Adipose tissue (tissue), 3 donors: ENCODE data around the gene RNASEH2C. TPM values are rescaled to one million over a fixed set of nuclear protein-coding genes. Genes with fewer than 3 reads are reported as not detected.
"Not testable (repeated sequence)": the region's sequence is repeated elsewhere in the genome, so short reads cannot be mapped to it uniquely, and the experiment has no call there.

Source experiments
- H3K27ac ChIP-seq: one replicate; pipeline ENCODE4 v1.5.1; 2013; ENCODE audit warnings: low read depth, low read length
- WGBS, 3 donors: extraction: QIAGEN DNeasy Blood & Tissue Kit; methylation state at CpG; one replicate each; pipeline ENCODE4 v1.1.7; 2013; 5-methylcytosine and 5-hydroxymethylcytosine counted together
- polyA plus RNA-seq, 3 donors: library from polyadenylated mRNA; stranded (reverse); fragments of 200-250 nt; gene quantifications; one replicate each; pipeline ENCODE4 v1.2.3, GENCODE V29; 2013
- donor health status: healthy with polysubstance abuse.
- donor health status: Bipolar disorder and iron deficiency.
- donor health status: healthy.

Gene RNASEH2C
- polyA plus RNA-seq, 3 donors: 41.9 to 103 (median 88.3) TPM

DNA sequence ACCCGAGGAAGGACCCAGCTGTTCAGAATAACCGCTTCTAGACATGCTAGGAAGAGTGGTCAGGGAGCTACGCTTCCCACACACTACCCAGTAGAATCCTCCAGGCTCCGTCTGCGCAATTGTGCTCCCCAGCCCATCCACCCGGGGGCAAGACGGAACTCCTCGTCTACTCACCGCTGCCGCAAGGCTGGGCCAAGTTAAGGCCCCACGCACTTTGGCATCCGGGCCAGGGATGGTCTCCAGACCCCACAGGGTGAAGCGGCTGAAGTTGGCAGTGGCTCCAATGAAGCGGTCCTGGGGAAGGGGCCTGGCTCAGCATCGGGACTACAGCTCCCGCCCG is 757 bp downstream of the RNASEH2C start:
- WGBS, 3 donors: 3 to 5% (median 3%) methylated on average over 17 of the region's 17 CpGs
- H3K27ac ChIP-seq: no peak overlapping the region

DNA sequence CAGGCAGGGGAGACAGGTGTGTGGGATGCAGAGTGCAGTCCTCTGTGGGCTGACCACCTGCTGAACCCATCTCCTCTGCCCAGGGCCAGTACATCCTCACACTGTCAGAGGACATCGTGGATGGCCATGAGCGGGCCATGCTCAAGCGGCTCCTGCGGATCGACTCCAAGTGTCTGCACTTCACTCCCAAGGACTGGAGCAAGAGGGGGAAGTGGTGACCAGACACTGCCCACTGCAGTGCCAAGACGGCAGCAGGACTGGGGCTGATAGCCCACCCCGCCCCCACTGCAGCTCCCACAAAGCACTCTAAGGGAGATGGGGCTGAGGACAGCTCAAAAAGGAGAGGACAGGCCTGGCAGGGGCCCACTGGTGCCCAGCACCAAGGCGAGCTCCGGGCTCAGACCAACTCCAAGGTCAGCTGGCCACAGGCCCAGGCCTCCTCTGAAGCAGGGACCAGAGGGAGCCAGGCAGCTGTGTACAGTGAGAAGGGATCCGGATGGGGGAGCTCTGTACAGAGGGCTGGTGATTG is 1.6 kb downstream of the RNASEH2C start:
- 49 to 74% (median 74%) methylated on average over 10 of the region's 10 CpGs for WGBS, 3 donors
- no peak overlapping the region for H3K27ac ChIP-seq

GRCh38 chr11:65718531-65718930 is 2.1 kb downstream of the RNASEH2C start:
- whole genome bisulfite sequencing, 3 donors: 92 to 97% (median 94%) methylated on average over 4 of the region's 4 CpGs
- no peak overlapping the region for H3K27ac ChIP-seq

- H3K27ac ChIP-seq: no peak overlapping the region
- WGBS, 3 donors: 61 to 79% (median 76%) methylated on average over 6 of the region's 6 CpGs
Measured at GRCh38 chr11:65717906-65718305, 2.7 kb downstream of the RNASEH2C start.

- 84 to 89% (median 86%) methylated on average over 14 of the region's 14 CpGs for WGBS, 3 donors
- no peak overlapping the region for H3K27ac ChIP-seq
Measured at GRCh38 chr11:65716774-65717405, 3.7 kb downstream of the RNASEH2C start.

DNA sequence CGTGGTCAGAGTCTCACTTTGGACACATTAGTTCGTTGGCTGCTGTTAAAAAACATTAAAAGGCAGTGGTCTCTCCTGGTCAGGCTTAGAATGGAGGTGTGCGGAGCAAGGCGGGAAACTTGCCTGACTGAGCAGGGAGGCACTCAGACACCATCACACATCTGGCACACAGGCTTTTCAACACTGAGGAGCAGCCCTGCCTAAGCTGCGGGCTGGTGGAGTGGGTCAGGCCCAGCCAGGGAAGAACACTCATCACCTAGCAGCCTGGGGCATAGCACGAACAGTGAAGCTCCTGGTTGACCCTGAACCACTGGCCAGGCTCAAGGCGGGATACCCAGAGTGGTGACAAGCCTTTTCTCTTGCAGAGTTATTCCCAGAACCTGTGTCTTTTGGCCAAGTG is 4.3 kb downstream of the RNASEH2C start:
- WGBS, 3 donors: 83 to 93% (median 86%) methylated on average over 7 of the region's 7 CpGs
- H3K27ac ChIP-seq: no peak overlapping the region

DNA sequence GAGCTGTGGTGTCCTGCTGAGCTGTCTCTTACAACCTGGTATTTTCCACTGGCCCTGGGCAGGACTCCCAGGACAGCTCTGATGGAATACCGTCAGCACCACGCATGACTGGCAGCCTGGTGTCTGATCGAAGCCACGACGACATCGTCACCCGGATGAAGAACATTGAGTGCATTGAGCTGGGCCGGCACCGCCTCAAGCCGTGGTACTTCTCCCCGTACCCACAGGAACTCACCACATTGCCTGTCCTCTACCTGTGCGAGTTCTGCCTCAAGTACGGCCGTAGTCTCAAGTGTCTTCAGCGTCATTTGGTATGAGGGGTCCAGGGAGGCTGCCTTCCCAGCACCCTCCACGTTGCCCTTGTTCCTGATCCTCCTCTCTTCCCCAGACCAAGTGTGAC is 6.2 kb downstream of the RNASEH2C start:
- 93 to 94% (median 93%) methylated on average over 16 of the region's 16 CpGs for WGBS, 3 donors
- H3K27ac ChIP-seq: no peak overlapping the region

DNA sequence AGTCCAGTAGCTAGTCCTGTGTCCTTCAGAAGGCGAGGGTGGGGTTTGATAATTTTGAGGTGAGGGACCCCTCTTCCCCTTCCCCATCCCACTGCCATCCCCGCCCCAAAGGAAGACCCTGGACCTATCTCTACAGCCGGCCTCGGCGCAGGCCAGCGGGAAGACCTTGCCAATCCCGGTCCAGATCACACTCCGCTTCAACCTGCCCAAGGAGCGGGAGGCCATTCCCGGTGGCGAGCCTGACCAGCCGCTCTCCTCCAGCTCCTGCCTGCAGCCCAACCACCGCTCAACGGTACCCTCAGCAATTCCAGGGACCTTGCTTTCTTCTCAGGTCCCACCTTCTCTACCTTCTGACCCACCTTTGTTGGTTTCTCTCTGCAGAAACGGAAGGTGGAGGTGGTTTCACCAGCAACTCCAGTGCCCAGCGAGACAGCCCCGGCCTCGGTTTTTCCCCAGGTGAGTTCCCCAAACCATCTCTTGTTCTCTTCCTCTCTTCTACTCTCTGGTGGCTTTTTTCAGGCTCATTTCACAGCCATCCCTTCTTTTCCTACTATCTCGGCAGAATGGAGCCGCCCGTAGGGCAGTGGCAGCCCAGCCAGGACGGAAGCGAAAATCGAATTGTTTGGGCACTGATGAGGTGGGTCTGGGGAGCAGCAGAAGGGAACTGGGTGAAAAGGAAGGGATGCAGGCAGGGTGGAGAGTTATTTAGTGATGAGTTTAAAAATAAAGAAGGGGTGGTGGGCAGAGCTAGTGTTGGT is 7.2 kb downstream of the RNASEH2C start:
- WGBS, 3 donors: 90 to 95% (median 92%) methylated on average over 24 of the region's 24 CpGs
- no peak overlapping the region for H3K27ac ChIP-seq

- WGBS, 3 donors: 30 to 33% (median 33%) methylated on average over 11 of the region's 11 CpGs
- H3K27ac ChIP-seq: no peak overlapping the region
Measured at GRCh38 chr11:65712633-65713076, 7.9 kb downstream of the RNASEH2C start.

DNA sequence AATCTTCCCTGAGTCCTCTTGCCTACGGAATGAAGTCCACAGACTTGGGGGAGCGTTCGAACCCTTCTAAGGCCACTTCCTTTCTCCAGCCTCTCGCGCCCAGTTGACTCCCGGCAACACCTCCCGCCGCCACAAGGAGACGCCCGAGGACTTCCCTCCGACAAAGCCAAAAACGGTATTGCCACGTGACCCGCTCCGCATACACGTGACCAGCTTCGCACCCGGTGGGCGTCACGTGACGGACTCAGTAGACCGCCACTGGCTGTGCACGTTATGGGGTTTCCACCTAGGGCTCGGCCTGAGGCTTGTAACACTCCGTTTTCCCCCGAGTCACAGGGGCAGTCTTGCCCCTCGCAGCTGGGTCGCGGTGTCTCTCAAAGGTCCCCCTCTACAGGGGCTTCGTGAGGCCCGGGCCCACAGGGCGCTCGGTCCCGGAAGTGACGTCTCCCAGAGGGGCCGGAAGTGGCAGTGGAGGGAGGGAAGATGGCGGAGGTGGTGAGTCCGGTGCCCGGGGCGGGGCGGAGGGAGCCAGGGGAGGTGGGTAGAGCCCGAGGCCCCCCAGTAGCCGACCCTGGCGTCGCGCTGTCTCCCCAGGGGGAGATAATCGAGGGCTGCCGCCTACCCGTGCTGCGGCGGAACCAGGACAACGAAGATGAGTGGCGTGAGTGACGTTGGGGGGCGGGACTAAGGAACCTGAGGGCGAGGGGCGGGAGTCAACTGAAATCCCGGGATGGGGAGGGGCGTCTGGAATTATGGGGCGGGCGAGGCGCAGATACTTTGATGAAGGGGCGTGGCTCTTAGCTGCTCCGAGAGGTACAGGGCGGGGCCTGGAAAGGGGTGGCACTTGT is 8.6 kb downstream of the RNASEH2C start, which contains the start of gene KAT5:
Gene KAT5, plus strand, starts transcription at position 468 of the 848 bp plus-strand sequence. Its CDS starts 16 bp downstream, at position 484.
- WGBS, 3 donors: 0 to 1% (median 0%) methylated on average over 64 to 65 of the region's 65 CpGs
- peak within 1 kb of the TSS; percentile 83 for H3K27ac ChIP-seq

- WGBS, 3 donors: 62 to 80% (median 74%) methylated on average over 3 of the region's 3 CpGs
- H3K27ac ChIP-seq: no peak overlapping the region
Measured at GRCh38 chr11:65710421-65710820, 10.2 kb downstream of the RNASEH2C start.

DNA sequence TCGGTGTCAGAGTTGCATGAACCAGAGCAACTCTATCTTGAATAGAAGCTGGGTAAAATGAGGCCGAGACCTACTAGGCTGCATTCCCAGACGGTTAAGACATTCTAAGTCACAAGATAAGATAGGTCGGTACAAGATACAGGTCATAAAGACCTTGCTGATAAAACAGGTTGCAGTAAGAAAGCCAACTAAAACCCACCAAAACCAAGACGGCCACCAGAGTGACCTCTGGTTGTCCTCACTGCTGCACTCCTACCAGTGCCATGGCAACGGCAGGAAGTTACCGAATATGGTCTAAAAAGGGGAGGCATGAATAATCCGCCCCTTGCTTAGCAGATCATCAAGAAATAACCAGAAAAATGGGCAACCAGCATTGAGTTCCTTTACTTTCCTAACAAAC is 10.9 kb downstream of the RNASEH2C start:
- WGBS, 3 donors: 54 to 69% (median 67%) methylated on average over 8 of the region's 8 CpGs
- H3K27ac ChIP-seq: no peak overlapping the region

GRCh38 chr11:65708451-65708850 is 12.1 kb downstream of the RNASEH2C start:
- H3K27ac ChIP-seq: no peak overlapping the region
- 85 to 88% (median 86%) methylated on average over 5 of the region's 5 CpGs for WGBS, 3 donors

GRCh38 chr11:65707002-65707401 is 13.6 kb downstream of the RNASEH2C start:
- H3K27ac ChIP-seq: not testable (repeated sequence)
- WGBS, 3 donors: 88 to 97% (median 89%) methylated on average over 10 of the region's 12 CpGs

GRCh38 chr11:65706303-65706763 is 14.3 kb downstream of the RNASEH2C start:
- not testable (repeated sequence) for H3K27ac ChIP-seq
- 9 to 11% (median 10%) methylated on average over 14 of the region's 14 CpGs for WGBS, 3 donors

- no peak overlapping the region for H3K27ac ChIP-seq
- WGBS, 3 donors: 45 to 73% (median 65%) methylated on average over 4 of the region's 4 CpGs
Measured at GRCh38 chr11:65703846-65704245, 16.8 kb downstream of the RNASEH2C start.

- 79 to 89% (median 81%) methylated on average over 1 of the region's 1 CpG for WGBS, 3 donors
- no peak overlapping the region for H3K27ac ChIP-seq
Measured at GRCh38 chr11:65701686-65702085, 18.9 kb downstream of the RNASEH2C start.

DNA sequence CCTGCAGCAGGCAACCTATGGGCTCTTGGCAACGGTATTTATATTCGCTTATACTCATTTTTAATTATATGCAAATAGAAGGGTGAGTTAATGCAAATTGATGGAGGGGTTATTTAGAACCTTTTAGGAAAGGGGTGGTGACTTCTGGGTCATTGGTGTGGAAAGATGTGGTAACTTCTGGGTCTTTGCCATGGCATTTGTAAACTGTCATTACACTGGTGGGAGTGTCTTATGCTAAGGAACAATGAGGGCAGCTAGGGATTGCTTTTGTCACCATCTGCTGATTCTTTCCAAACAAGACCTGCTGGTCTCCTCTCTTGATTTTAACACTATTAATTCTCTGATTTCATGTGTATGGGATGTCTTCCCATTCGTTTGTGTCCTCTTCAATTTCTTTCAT is 20.2 kb downstream of the RNASEH2C start:
- H3K27ac ChIP-seq: no peak overlapping the region
- WGBS, 3 donors: 64 to 89% (median 85%) methylated on average over 3 of the region's 3 CpGs

DNA sequence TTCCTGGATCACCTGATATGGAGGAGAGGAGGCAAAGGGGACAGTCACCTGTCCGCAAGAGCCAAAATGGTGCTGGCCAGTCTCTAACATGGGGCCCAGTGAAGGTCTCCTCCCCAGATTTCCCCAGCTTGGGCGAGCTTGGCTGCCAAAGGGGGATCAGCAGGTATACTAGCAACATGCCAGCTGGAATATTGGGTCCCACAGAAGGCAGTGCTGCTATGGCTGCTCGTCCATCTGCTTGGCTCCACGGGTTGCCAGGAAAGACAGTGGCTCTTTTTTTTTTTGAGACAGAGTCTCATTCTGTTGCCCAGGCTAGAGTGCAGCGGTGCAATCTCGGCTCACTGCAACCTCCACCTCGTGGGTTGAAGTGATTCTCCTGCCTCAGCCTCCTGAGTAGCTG is 21.3 kb downstream of the RNASEH2C start:
- WGBS, 3 donors: 80 to 91% (median 89%) methylated on average over 7 of the region's 7 CpGs
- no peak overlapping the region for H3K27ac ChIP-seq
